ENCODE measurements around the gene ATP1A4.

The ATP1A4 gene

DNA sequence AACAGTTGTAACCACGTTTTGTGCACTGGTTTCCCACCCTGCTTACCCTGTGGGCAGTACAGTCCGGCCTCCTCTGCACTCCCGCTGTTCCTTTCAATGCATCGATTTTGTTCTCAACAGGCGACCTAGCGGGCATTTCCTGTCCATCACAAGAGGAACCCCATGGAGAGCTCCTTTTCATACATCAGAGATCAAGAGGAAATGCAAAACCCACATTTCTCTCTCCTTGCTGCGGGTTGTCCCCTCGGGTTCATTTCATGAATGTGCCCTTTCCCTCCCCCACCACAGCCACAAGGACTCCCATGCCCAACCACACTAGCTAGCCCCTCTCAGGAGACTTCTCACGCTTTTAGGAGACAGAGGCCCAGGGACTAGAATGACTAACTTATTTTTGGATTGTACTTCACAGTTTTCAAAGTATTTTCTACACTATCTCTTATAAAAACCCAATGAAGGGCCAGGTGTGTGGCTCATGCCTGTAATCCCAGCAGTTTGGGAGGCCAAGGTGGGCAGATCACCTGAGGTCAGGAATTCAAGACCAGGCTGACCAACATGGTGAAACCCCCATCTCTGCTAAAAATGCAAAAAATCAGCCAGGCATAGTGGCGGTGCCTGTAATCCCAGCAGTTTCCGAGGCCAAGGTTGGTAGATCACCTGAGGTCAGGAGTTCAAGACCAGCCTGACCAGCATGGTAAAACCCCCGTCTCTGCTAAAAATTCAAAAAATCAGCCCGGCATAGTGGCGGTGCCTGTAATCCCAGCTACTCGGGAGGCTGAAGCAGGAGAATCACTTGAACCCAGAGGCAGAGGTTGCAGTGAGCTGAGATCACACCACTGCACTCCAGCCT lies 18.4 kb downstream of the ATP1A4 start:
- DNase-seq (ENCODE audit: low read depth in 4 of 4, low spot score in 1 of 4) = no peak

DNA sequence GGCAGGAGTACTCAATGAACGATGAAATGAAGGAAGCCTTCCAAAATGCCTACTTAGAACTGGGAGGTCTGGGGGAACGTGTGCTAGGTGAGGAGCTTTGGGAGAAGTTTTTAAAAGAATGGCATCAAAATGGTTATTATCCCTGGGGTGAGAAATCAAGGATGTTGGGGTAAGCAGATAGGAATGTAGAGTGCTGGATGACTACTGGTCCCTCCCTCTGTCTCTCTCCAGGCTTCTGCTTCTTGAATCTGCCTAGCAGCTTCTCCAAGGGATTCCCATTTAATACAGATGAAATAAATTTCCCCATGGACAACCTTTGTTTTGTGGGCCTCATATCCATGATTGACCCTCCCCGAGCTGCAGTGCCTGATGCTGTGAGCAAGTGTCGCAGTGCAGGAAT lies 20.0 kb downstream of the ATP1A4 start:
- no peak for DNase-seq (ENCODE audit: low read depth in 4 of 4, low spot score in 1 of 4)

DNA sequence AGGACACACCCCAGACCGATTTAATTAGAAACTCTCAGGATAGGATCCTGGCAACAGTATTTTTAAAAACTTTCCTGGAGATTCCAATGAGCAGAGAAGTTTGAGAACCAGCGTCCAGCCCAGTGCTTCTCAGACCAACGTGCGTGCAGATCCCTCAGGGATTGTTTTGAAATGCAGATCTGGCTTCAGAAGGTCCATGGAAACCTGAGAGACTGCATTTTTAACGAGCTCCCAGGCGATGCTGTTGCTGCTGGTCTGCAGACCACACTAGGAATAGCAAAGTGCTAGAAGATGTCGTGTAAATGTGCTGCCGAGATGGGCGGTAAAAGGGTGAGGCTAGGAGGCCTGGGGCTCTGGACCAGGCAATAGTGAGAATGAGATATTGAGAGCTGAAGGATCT lies 20.6 kb downstream of the ATP1A4 start:
- DNase-seq (ENCODE audit: low read depth in 4 of 4, low spot score in 1 of 4) = no peak

DNA sequence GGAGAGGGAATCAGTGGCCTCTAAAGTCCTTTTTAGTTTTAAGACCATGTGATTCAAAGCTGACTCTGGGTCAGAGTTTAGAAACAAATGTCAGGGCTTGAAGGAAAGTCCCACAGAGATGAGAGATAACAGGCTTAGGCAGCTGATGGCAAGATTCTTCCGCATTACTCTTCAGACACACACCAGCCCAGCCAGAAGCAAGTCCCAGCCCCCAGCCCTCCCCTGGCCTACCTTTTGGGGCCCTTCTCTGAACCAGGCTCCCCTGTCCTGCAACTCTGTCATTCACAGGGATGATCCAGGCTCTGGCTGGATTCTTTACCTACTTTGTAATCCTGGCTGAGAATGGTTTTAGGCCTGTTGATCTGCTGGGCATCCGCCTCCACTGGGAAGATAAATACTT lies 25.8 kb downstream of the ATP1A4 start:
- no peak for DNase-seq (ENCODE audit: low read depth in 4 of 4, low spot score in 1 of 4)

DNA sequence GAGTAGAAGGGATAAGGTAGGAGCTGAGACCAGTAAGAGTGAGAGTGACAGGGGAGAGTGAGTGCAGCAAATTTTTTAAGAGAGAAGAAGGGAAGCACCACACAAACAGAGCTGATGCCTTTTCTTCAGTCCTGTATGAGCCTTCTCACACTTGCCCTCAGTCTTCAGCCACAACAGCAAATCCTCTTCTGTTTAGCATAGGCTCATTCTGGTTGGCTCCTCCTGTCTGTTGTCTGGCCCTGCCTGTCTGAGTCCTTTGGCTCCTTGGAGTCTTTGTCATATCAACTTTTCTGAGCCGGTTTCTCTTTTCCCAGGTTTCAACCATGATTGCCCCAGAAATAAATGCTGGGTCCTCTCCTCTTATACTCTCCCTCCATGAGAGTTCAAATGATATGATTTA lies 26.3 kb downstream of the ATP1A4 start:
- DNase-seq (ENCODE audit: low read depth in 4 of 4, low spot score in 1 of 4) = no peak

DNA sequence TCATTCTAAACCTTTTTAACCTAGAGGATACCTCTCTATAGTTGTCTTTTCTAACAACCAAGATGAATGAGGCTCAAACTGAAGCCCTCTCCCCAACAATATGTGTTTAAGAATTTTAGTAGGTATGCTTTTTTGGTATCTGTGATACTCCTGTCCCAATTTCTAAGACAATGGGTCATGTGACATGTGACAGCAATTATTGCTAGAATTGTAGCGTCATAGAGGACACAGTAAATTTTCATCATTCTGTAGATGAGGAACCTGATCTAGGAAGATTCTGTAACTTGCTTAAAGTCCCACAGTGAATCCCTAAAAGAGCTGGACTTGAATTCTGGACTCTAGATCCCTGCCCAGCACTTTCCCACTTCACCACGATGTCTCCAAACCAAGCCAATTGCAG lies 27.3 kb downstream of the ATP1A4 start:
- DNase-seq (ENCODE audit: low read depth in 4 of 4, low spot score in 1 of 4) = no peak

DNA sequence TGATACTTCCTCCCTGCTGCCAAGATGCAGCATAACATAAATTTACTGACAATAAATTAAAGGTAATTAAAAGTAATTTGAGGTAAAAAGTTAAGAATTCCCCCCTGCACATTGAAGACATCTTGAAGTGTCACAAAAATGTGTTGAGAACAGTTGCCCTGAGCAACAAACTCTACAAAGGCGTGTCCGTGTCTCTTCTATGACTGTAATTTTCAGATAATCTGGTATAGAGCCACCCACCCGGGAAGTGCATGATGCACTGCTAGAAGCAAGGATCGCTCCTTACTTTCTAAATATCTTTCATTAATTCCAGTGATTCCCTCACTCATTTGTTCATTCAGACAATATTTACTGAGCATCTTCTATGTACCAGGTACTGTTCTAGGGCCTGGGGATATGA lies 27.9 kb downstream of the ATP1A4 start:
- no peak for DNase-seq (ENCODE audit: low read depth in 4 of 4, low spot score in 1 of 4)

DNA sequence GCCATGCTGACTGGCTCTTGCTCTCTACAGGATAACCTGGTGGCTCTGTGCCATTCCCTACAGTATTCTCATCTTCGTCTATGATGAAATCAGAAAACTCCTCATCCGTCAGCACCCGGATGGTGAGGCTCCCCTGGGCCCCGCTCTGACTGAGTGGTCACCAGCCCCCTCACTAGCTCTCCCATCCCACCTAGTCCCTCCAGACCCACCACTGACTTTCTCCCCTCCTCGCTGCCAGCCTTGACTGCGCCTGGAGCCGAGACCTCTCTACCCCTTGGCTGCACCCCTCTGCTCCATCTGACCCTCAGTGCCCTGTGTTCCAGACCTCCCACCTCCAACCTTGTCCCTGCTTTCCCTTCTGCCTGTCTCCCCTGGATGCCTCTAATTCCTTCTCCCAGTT lies 34.8 kb downstream of the ATP1A4 start:
- DNase-seq (ENCODE audit: low read depth in 4 of 4, low spot score in 1 of 4) = no peak

DNA sequence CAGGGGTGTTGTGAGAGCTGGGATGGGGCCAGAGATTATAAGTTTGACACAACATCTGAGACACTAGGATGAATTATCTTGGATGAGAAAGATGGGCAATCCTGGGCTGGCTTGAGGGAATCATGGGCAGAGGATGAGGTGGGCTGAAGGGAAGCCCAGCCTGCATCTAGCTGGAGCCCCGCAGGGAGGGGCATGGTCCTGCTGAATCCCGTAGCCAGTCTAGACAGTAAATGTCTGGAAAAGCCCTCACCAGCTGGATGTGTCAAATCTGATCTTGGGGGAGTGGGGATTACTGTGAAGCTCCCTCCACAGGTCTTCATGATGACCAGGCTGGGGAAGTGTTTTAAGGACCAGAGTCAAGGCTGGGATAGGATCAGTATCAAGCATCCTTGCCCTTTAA lies 35.3 kb downstream of the ATP1A4 start:
- no peak for DNase-seq (ENCODE audit: low read depth in 4 of 4, low spot score in 1 of 4)

DNA sequence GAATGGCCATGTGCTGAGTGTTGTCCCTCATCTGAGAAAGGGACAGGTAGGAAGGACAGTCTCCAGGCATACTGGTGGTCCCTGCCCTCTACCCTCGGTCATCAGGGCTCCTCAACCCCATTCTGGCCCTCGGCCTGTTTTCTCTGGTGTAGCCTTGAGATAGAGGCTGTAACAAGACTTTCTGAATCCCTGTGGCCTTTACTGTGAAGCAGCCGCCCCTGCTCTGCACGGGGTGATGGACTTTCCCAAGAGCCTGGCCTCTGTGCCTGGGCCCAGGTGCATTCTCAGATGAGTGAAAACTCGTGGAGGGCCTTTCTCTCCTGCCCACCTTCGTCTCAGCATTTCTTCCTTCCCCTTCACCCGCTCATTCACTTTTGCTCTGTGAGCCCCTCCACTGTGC lies 36.0 kb downstream of the ATP1A4 start:
- DNase-seq (ENCODE audit: low read depth in 4 of 4, low spot score in 1 of 4) = no peak

DNA sequence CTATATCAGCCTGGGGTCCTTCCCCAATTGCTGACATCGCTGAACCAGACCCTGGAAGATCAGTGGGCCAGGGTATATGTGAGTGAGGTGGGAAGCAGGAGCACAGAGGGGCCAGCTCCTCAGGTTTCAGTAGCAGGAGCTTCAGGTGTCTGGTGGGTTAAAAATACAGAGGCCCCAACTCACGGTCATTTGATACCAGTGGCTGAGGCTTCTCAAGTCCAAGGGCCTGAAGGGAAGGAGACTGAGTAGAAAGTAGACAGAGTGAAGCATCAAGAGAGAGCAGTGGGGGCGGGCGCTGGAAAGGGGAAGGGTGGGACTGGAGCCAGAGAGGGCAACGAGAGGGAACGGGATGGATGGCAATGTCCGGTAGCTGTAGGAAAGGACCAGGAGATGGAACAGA lies 36.9 kb downstream of the ATP1A4 start:
- no peak for DNase-seq (ENCODE audit: low read depth in 4 of 4, low spot score in 1 of 4)

DNA sequence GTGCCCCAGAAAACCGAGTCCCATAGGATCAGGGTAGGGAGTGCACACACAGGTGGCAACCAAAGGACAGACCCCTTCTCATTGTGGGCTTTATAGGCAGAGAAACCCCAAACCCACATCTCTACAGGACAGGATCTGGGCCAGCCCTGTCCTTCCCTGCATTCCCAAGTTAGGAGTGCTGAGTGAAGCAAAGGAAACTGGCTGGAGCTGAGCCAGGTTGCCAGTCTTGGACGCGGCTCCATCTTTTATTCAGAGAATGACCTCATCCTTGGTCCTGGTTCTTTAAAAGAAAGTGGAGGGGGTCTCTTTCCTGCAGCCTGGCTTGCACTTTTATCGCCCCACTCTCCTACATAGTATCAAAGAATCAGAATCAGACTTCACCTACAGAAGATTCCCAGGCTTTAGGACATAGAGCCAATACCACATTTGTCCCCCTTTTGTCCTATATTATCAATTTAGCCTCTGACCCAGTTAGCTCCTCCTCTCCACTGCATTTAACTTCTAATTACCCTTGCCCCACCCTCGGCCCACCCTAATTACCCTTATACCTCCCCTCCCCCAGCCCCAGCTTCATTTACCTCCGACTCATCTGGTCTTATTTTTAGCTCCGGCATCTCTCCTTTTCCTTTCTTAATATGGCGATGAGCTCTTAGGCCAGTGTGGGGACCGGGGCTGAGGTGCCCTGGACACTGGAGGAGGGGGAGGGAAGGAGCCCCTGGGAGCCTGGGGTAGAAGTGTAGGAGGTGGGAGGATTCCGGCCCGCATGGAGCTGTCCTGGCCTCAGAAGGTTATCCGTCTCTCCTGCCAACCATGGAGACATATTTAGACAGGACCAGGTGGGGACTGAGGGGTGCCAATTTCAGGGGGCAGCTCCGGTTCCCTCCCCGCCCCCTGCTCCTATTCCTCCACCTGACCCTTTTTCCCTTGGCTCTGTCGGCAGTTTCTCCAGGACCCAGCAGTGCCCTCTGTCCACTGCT lies 38.5 kb downstream of the ATP1A4 start, which contains the start of gene CASQ1:
CASQ1 (plus strand) TSS at position 927 of the 977 bp plus-strand sequence. CDS start 177 bp downstream, outside the sequence.
- no peak for DNase-seq (ENCODE audit: low read depth in 4 of 4, low spot score in 1 of 4)

DNA sequence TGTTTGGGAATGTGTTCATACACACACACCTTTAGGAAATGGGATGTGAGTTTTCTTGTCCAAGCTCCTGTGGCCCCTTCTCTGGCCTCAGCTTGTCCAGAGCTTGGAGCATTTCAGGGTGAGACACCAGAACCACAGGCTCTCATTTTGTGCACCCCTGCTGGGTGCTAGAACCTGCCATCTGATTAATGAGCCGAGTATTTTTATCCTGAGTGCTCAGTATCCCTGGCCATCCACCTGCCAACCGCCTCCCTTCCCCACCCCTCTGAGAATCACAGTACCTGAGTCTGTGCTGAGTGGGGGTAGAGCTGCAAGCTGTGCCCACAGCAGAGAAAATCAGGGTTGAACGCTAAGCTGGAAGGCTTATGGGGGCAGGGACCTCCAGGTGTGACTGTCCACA lies 40.4 kb downstream of the ATP1A4 start:
- DNase-seq (ENCODE audit: low read depth in 4 of 4, low spot score in 1 of 4) = no peak

DNA sequence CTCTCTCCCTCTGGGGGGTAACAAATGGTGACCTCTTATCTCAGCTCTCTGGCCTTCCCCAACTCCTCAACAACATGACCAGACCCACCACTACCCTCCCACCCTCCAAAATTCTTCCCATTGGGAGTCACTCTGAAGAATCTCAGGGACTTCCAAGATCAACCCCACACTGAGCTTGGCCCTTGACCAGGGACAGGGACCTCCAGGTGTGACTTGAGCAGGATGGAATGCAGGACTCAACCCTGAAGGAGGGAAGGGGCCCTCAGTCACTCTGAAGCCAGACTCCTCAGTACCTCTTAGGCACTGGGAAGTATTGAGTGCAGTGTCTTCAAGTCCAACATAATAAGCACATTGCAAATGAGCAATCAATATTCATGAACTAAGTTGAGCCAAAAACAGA lies 40.8 kb downstream of the ATP1A4 start:
- no peak for DNase-seq (ENCODE audit: low read depth in 4 of 4, low spot score in 1 of 4)

DNA sequence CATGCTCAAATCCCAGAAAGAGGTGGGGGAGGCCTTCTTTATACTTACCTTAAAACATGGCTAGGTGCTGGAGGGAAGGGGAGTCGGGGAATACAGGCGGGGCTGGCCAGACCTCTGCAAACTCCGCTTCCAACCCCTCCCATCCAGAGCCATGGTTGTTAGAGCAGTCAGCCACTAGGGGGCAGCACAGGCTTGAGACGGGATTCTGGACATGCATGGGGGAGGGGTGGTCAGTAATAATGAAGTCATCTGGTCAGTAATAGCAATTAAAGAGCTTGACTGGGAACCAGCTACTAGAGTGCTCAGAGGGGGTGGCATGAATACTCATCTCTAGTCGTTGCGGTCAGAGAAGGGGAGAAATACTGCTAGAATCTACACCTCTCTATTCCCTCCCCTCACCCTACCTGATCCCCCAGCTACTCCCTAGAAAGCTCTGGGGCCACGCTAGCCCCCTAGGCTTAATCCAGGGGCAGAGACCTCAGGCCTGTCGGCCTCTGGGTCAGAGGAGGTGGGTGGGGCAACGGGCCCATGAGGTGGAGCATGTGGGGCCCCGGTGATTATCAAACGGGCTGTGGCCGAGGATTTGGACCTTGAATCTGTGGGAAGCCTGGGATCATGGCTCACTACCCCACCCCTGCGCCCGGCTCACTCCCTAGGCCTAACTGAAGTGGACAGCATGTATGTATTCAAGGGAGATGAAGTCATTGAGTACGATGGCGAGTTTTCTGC lies 41.9 kb downstream of the ATP1A4 start:
- DNase-seq (ENCODE audit: low read depth in 4 of 4, low spot score in 1 of 4) = peak; percentile 72 to 90 (median 80)

DNA sequence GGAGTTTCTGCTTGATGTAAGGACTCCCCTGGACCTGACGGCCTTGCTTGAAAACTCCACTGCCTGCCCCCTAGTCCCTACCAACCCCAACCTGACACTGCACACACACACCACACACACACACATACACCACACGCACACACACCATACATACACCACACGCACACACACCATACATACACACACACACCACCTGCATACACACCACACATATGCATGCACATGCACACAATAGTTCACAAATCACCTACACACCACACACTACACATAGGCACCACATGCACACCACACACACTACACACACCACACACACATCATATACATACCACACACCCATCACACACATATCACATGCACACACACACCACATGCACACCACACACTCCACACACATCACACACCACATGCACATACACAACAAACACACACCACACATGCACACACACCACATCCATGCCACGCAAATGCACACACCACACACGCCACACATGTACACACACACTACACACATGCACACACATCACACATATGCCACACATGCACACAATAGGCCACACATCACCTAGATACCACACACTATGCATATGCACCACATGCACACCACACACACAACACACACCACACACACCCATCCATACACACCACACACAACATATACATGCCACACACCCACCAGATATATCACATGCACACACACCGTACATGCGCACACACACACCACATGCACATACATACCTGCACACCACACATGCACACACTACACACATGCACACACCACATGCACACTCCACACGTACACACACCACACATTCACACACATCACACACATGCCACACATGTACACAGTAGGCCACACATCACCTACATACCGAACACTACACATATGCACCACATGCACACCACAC lies 42.7 kb downstream of the ATP1A4 start:
- DNase-seq (ENCODE audit: low read depth in 4 of 4, low spot score in 1 of 4) = no peak

DNA sequence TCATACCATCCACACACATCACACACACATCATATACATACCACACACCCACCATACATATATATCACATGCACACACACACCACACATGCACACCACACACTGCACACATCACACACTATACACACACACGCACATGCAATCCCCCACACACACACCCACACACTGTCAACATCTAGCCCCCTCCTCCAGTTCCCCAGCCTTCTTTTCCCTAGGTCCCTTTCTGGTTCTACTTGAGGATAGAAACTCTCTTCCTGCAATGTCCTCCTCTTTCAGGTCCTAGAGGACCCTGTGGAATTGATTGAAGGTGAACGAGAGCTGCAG lies 43.3 kb downstream of the ATP1A4 start:
- no peak for DNase-seq (ENCODE audit: low read depth in 4 of 4, low spot score in 1 of 4)

DNA sequence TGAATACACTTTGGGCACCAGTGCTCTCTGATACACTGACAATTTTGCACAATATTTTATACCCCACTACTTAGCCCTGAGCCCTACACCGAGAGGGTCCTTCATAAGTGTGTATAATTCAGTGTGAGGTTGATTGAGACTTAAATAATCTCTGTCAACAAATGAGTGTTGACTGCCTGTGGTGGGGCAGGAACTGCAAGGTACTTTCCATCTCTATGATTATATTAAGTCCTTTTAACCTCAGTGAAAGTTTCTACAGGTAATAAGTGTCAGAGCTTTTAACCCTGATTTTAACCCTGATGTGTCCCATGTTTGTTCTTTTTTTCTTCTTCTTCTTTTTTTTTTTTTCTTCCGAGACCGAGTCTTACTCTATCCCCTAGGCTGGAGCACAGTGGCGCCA lies 44.7 kb downstream of the ATP1A4 start:
- no peak for DNase-seq (ENCODE audit: low read depth in 4 of 4, low spot score in 1 of 4)

DNA sequence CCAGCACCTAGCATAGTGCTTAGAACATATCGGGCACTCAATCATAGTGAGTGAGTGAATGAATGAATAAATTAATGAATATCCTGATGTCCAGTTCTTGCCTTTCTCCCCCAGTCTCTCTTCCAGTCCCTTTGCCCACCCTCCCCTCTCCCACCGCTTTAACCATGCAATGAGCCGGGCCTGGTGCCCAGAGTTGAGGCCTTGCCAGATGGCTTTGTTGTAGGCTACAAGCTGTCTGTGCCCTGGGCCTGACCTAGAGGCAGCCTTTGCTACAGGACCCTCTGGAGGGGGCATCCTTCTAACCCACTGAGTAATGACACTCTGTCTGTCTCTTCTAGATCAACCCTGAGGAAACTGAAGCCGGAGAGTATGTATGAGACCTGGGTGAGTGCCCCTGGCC lies 45.8 kb downstream of the ATP1A4 start:
- DNase-seq (ENCODE audit: low read depth in 4 of 4, low spot score in 1 of 4) = no peak

DNA sequence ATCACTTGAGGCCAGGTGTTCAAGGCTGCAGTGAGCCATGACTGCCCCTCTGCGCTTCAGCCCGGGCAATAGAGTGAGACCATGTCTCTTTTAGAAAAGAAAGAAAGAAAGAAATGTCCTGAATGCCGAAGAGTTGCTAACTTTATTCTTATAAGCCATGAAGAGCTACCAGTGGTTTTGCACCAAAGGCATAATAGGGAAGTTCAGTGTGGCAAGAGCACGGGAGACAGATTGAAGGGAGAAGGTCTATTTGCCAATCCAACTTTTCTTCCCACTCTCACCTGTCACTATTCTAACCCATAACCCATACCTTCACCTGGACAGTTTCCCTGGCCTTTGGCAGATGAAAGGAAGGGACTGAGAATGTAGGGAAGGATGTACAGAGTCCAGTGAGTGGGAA lies 49.4 kb downstream of the ATP1A4 start:
- no peak for DNase-seq (ENCODE audit: low read depth in 4 of 4, low spot score in 1 of 4)

Measured in stimulated activated CD4-positive, alpha-beta T cell treated with anti-CD3 and anti-CD28 coated beads, Interleukin-1b, Interleukin-23, amount 100 ng/mL, for 24 hours (primary cell).